Activated T-cell treated with anti-CD3 and anti-CD28 coated beads, Interleukin-2, amount 50 U/mL, for 4 hours (primary cell): ENCODE measurements around the gene ATG14. TPM values are rescaled to one million over a fixed set of nuclear protein-coding genes. Genes with fewer than 3 reads are reported as not detected.
A peak's percentile ranks its signal among the peaks of the same experiment; 100 is the strongest.

ENCODE experiments used
- ATAC-seq, 2 donors: fragments of 200-7000 bp; cut with Tn5 transposase; one replicate each; pipeline ENCODE4 v1.10.0; 2021
- DNase-seq: peaks from one replicate; pipeline ENCODE4 v3.0.0-alpha.2; 2020
- H3K27me3 Mint-ChIP-seq: one replicate; pipeline ENCODE4 v1.8.0; 2021; ENCODE audit warnings: low read depth, mixed read lengths
- H3K36me3 Mint-ChIP-seq: one replicate; pipeline ENCODE4 v1.8.0; 2022; ENCODE audit warnings: mixed read lengths; ENCODE audit not compliant: insufficient read depth
- H3K4me1 Mint-ChIP-seq: one replicate; pipeline ENCODE4 v1.8.0; 2021; ENCODE audit warnings: low read depth, mixed read lengths
- H3K4me3 Mint-ChIP-seq: one replicate; pipeline ENCODE4 v1.8.0; 2021; ENCODE audit warnings: mild to moderate bottlenecking, moderate library complexity, mixed read lengths
- H3K9me3 Mint-ChIP-seq: one replicate; pipeline ENCODE4 v1.8.0; 2021; ENCODE audit warnings: mixed read lengths
- total RNA-seq, 3 donors: library from RNA; stranded (reverse); gene quantifications; one replicate each; pipeline ENCODE4 v1.2.1, GENCODE V29; 2021

ATG14 gene
- total RNA-seq, 3 donors from 2014 or later: 6.6 to 8.4 (median 6.7) TPM

- Mint-ChIP-seq H3K4me1 (peaks cover 80% of the 10 kb centered on the region), H3K36me3 (peaks cover 4% of the 10 kb centered on the region), H3K4me3 (no peak overlapping the region), H3K9me3 (no peaks in the 10 kb centered on the region), H3K27me3 (no peaks in the 10 kb centered on the region)
- ATAC-seq (no peak), DNase-seq (no peak)
Measured at GRCh38 chr14:55340482-55340881, 71.1 kb downstream of the ATG14 start.

- Mint-ChIP-seq H3K4me1 (peaks cover 79% of the 10 kb centered on the region), H3K9me3 (no peaks in the 10 kb centered on the region), H3K27me3 (no peaks in the 10 kb centered on the region), H3K4me3 (no peak overlapping the region), H3K36me3 (no peaks in the 10 kb centered on the region)
- DNase-seq: no peak
- ATAC-seq: peak; percentile 69 to 72
Measured at GRCh38 chr14:55339770-55340169, 71.9 kb downstream of the ATG14 start.

- no peaks in the 10 kb centered on the region for H3K27me3 Mint-ChIP-seq
- ATAC-seq (no peak), DNase-seq (no peak)
- H3K4me1 Mint-ChIP-seq: peaks cover 85% of the 10 kb centered on the region
- no peak overlapping the region for H3K4me3 Mint-ChIP-seq
- H3K36me3 Mint-ChIP-seq: peaks cover 2% of the 10 kb centered on the region
- no peaks in the 10 kb centered on the region for H3K9me3 Mint-ChIP-seq
Measured at GRCh38 chr14:55336691-55337090, 74.9 kb downstream of the ATG14 start.

GRCh38 chr14:55336162-55336561 is 75.5 kb downstream of the ATG14 start:
- Mint-ChIP-seq H3K4me1 (peaks cover 81% of the 10 kb centered on the region), H3K9me3 (no peaks in the 10 kb centered on the region), H3K4me3 (no peak overlapping the region), H3K36me3 (peaks cover 2% of the 10 kb centered on the region), H3K27me3 (no peaks in the 10 kb centered on the region)
- DNase-seq: no peak
- ATAC-seq: no peak

- peaks cover 82% of the 10 kb centered on the region for H3K4me1 Mint-ChIP-seq
- DNase-seq (no peak), ATAC-seq (peak; percentile 12 to 18)
- no peaks in the 10 kb centered on the region for H3K9me3 Mint-ChIP-seq
- peaks cover 2% of the 10 kb centered on the region for H3K36me3 Mint-ChIP-seq
- H3K27me3 Mint-ChIP-seq: no peaks in the 10 kb centered on the region
- peak overlapping the region; percentile 83 for H3K4me3 Mint-ChIP-seq
Measured at GRCh38 chr14:55333711-55334485, 77.7 kb downstream of the ATG14 start.

GRCh38 chr14:55332654-55333570 is 78.7 kb downstream of the ATG14 start:
- H3K36me3 Mint-ChIP-seq: peaks cover 2% of the 10 kb centered on the region
- peaks cover 82% of the 10 kb centered on the region for H3K4me1 Mint-ChIP-seq
- ATAC-seq: peak; percentile 24 to 28
- peak overlapping the region; percentile 83 for H3K4me3 Mint-ChIP-seq
- H3K27me3 Mint-ChIP-seq: no peaks in the 10 kb centered on the region
- H3K9me3 Mint-ChIP-seq: no peaks in the 10 kb centered on the region
- DNase-seq: no peak

GRCh38 chr14:55329999-55330710 is 81.5 kb downstream of the ATG14 start:
- peak; percentile 75 to 80 for ATAC-seq
- H3K27me3 Mint-ChIP-seq: no peaks in the 10 kb centered on the region
- H3K36me3 Mint-ChIP-seq: peaks cover 4% of the 10 kb centered on the region
- peak overlapping the region; percentile 48 for H3K4me3 Mint-ChIP-seq
- DNase-seq: peak; percentile 25
- H3K4me1 Mint-ChIP-seq: peaks cover 82% of the 10 kb centered on the region
- no peaks in the 10 kb centered on the region for H3K9me3 Mint-ChIP-seq

- DNase-seq: no peak
- Mint-ChIP-seq H3K4me1 (peaks cover 66% of the 10 kb centered on the region), H3K9me3 (no peaks in the 10 kb centered on the region), H3K27me3 (no peaks in the 10 kb centered on the region), H3K4me3 (no peak overlapping the region), H3K36me3 (peaks cover 10% of the 10 kb centered on the region)
- no peak for ATAC-seq
Measured at GRCh38 chr14:55328317-55328716, 83.3 kb downstream of the ATG14 start.

GRCh38 chr14:55327179-55327578 is 84.5 kb downstream of the ATG14 start:
- peak; percentile 9 to 22 for ATAC-seq
- no peaks in the 10 kb centered on the region for H3K9me3 Mint-ChIP-seq

GRCh38 chr14:55324812-55325211 is 86.8 kb downstream of the ATG14 start:
- no peak overlapping the region for H3K4me3 Mint-ChIP-seq
- peaks cover 38% of the 10 kb centered on the region for H3K4me1 Mint-ChIP-seq
- peaks cover 10% of the 10 kb centered on the region for H3K36me3 Mint-ChIP-seq
- DNase-seq (no peak), ATAC-seq (no peak)
- H3K9me3 Mint-ChIP-seq: no peaks in the 10 kb centered on the region
- H3K27me3 Mint-ChIP-seq: no peaks in the 10 kb centered on the region

More at GRCh38 chr14:55327179-55327578, 84.5 kb downstream of the ATG14 start:
- Mint-ChIP-seq H3K4me3 (no peak overlapping the region), H3K36me3 (peaks cover 10% of the 10 kb centered on the region), H3K4me1 (peaks cover 55% of the 10 kb centered on the region), H3K27me3 (no peaks in the 10 kb centered on the region)
- DNase-seq: no peak

- no peak overlapping the region for H3K4me3 Mint-ChIP-seq
Measured at GRCh38 chr14:55323910-55324309, 87.7 kb downstream of the ATG14 start.

GRCh38 chr14:55318694-55319093 is 92.9 kb downstream of the ATG14 start:
- H3K9me3 Mint-ChIP-seq: peaks cover 12% of the 10 kb centered on the region
- H3K36me3 Mint-ChIP-seq: peaks cover 31% of the 10 kb centered on the region
- no peaks in the 10 kb centered on the region for H3K27me3 Mint-ChIP-seq
- H3K4me3 Mint-ChIP-seq: no peak overlapping the region
- peaks cover 11% of the 10 kb centered on the region for H3K4me1 Mint-ChIP-seq
- DNase-seq: no peak
- ATAC-seq: no peak

More at GRCh38 chr14:55323910-55324309, 87.7 kb downstream of the ATG14 start:
- no peak for ATAC-seq
- peaks cover 10% of the 10 kb centered on the region for H3K36me3 Mint-ChIP-seq
- peaks cover 29% of the 10 kb centered on the region for H3K4me1 Mint-ChIP-seq
- DNase-seq: no peak
- no peaks in the 10 kb centered on the region for H3K27me3 Mint-ChIP-seq
- no peaks in the 10 kb centered on the region for H3K9me3 Mint-ChIP-seq

- Mint-ChIP-seq H3K4me3 (no peak overlapping the region), H3K36me3 (peaks cover 38% of the 10 kb centered on the region), H3K4me1 (peaks cover 17% of the 10 kb centered on the region), H3K27me3 (no peaks in the 10 kb centered on the region), H3K9me3 (peaks cover 21% of the 10 kb centered on the region)
- no peak for ATAC-seq
- DNase-seq: no peak
Measured at GRCh38 chr14:55317542-55318306, 93.9 kb downstream of the ATG14 start.
